Central memory CD8-positive, alpha-beta T cell (primary cell): Measurements from ENCODE around the gene STAT4.

Experiments
- ATAC-seq: fragments of 150-1000 bp; cut with Tn5 transposase; replicated peaks from 2 replicates; pipeline ENCODE4 v1.10.0; 2022; ENCODE audit warnings: mild to moderate bottlenecking, moderate FRiP score, moderate number of reproducible peaks; ENCODE audit not compliant: poor library complexity, severe bottlenecking; ENCODE audit errors: extremely low read depth
- DNase-seq, 2 donors: peaks; one replicate each; pipeline ENCODE4 v3.0.0; 2021; ENCODE audit warnings: low spot score in 2 of 2
- H3K27ac Mint-ChIP-seq: one replicate; pipeline ENCODE4 v1.8.0; 2022; ENCODE audit warnings: low read depth, mild to moderate bottlenecking, moderate library complexity, mixed read lengths
- H3K27me3 Mint-ChIP-seq: one replicate; pipeline ENCODE4 v1.8.0; 2022; ENCODE audit warnings: mixed read lengths
- H3K36me3 Mint-ChIP-seq: one replicate; pipeline ENCODE4 v1.8.0; 2022; ENCODE audit warnings: mild to moderate bottlenecking, moderate library complexity, mixed read lengths; ENCODE audit not compliant: insufficient read depth
- H3K4me1 Mint-ChIP-seq: one replicate; pipeline ENCODE4 v1.8.0; 2022; ENCODE audit warnings: mixed read lengths
- H3K4me3 Mint-ChIP-seq: one replicate; pipeline ENCODE4 v1.8.0; 2022; ENCODE audit warnings: mild to moderate bottlenecking, moderate library complexity, mixed read lengths
- H3K9me3 Mint-ChIP-seq: one replicate; pipeline ENCODE4 v1.8.0; 2022; ENCODE audit warnings: mixed read lengths

Gene STAT4

DNA sequence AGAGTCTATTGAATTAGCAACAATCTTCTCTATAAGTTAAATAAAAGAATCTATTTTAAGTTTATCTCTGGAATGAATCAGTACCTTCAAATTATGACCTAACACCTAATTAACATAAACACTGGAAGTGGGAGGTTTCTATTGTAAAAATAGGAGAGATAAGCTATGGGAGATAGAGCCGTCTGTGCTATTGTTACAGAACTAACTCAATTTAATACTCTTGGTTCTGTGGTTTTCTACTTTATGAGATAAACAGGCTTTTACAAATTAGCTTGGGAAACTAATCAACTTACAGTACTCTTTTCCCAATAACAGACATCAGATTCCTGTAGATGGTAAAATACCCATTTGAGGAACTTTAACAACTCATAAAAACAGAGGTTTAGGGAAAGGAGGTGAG lies 111.2 kb downstream of the STAT4 start:
- DNase-seq = no peak
- H3K4me3 Mint-ChIP-seq = no peak overlapping the region
- H3K27me3 Mint-ChIP-seq = no peaks in the 10 kb centered on the region
- H3K27ac Mint-ChIP-seq = peak overlapping the region; percentile 90
- H3K9me3 Mint-ChIP-seq = no peaks in the 10 kb centered on the region
- H3K4me1 Mint-ChIP-seq = peaks cover 38% of the 10 kb centered on the region
- ATAC-seq = no peak
- peaks cover 35% of the 10 kb centered on the region for H3K36me3 Mint-ChIP-seq

DNA sequence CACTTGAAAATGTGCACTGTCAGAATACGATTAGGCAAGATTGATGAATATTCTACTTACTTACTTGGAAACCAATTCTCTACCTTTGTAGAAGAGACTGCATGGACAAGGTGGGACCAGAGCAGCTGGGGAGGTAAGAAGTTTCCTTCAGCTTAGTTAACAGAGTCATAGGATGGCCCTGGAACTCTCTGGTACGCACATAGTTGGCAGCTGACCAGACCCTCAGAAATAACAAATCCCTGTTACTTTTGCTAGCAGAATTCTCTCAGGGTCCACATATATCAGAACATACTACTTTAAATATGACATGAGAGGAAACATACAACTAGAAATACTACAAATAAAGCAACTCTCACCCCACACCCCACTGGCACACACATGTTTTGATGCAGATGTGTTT lies 112.1 kb downstream of the STAT4 start:
- Mint-ChIP-seq H3K27me3 (no peaks in the 10 kb centered on the region), H3K36me3 (peaks cover 38% of the 10 kb centered on the region), H3K4me1 (peaks cover 38% of the 10 kb centered on the region), H3K9me3 (no peaks in the 10 kb centered on the region), H3K4me3 (peak overlapping the region; percentile 67), H3K27ac (peak overlapping the region; percentile 90)
- DNase-seq = no peak
- no peak for ATAC-seq

DNA sequence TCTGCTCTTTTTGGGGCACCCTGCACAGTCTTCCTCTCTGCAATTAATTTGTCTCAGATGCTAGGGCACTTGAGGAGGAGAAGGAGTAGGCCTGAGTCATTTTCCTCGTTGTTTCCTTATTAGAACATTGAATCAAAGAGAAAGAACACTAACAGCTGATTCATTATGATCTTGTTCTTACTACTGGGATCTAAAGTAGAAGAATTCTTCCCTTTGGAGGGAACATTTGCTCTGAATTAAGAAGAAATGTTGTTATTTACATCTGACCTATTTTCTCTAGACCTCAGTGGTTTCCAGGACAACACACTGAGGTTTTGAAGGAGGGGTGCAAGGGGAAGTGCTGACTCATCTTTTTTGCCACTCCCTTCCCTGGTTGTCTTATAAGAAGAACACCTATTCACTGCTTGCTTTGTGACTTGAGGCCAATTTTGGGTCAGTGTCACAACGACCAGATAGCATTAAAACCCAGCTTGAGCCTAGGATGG lies 112.5 kb downstream of the STAT4 start:
- H3K36me3 Mint-ChIP-seq = peaks cover 42% of the 10 kb centered on the region

DNA sequence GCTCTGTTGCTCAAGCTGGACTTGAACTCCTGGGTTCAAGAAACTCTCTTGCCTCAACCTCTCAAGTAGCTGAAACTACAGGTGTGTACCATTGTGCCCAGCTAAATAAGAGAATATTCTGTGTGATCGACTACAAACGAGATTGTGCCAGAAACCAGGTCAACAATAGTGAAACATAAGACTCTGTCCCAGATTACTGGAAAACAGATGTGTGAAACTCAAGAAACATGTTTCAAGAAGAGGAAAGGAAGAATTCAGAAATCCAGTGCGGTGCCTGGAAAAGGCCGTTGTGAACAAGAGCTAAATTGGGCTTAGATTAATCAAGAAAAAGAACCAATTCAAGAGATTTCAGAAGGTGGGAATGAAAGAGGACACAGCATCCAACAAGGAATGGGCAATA lies 113.4 kb downstream of the STAT4 start:
- no peak for ATAC-seq
- Mint-ChIP-seq H3K4me1 (peaks cover 38% of the 10 kb centered on the region), H3K36me3 (peaks cover 49% of the 10 kb centered on the region), H3K9me3 (no peaks in the 10 kb centered on the region), H3K27ac (peak overlapping the region; percentile 90), H3K27me3 (no peaks in the 10 kb centered on the region), H3K4me3 (peak overlapping the region; percentile 21)
- no peak for DNase-seq

More for the DNA sequence above, 112.5 kb downstream of the STAT4 start:
- Mint-ChIP-seq H3K4me3 (peak overlapping the region; percentile 67), H3K27ac (peak overlapping the region; percentile 90), H3K9me3 (no peaks in the 10 kb centered on the region), H3K4me1 (peaks cover 38% of the 10 kb centered on the region), H3K27me3 (no peaks in the 10 kb centered on the region)
- DNase-seq = no peak
- peak; percentile 92 for ATAC-seq

DNA sequence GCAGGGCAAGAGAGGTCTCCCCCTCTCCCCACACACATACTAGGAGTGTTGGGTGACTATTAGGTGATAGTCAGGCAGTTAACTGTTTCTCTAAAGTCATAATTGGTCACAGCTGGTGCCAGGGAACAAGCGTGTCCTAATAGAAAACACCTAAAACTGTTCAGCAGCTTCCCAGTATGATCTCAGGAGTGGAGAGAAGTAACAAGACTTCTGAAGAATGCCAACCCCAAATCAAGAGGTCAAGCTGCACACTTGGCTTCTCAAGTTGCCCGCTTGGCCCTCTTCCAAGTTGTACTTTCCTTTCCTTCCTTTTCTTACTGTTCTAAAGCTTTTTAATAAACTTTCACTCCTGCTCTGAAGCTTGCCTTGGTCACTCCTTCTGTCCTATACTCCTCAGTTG lies 114.4 kb downstream of the STAT4 start:
- H3K27ac Mint-ChIP-seq = peak overlapping the region; percentile 90
- ATAC-seq (no peak), DNase-seq (no peak)
- H3K4me3 Mint-ChIP-seq = no peak overlapping the region
- no peaks in the 10 kb centered on the region for H3K9me3 Mint-ChIP-seq
- H3K27me3 Mint-ChIP-seq = no peaks in the 10 kb centered on the region
- H3K36me3 Mint-ChIP-seq = peaks cover 51% of the 10 kb centered on the region
- H3K4me1 Mint-ChIP-seq = peaks cover 29% of the 10 kb centered on the region

- peaks cover 46% of the 10 kb centered on the region for H3K36me3 Mint-ChIP-seq
- DNase-seq = no peak
- no peaks in the 10 kb centered on the region for H3K27me3 Mint-ChIP-seq
- H3K4me1 Mint-ChIP-seq = peaks cover 35% of the 10 kb centered on the region
- no peak overlapping the region for H3K27ac Mint-ChIP-seq
- no peaks in the 10 kb centered on the region for H3K9me3 Mint-ChIP-seq
- ATAC-seq = no peak
- H3K4me3 Mint-ChIP-seq = no peak overlapping the region
Measured at GRCh38 chr2:191032588-191033429, 118.0 kb downstream of the STAT4 start.

DNA sequence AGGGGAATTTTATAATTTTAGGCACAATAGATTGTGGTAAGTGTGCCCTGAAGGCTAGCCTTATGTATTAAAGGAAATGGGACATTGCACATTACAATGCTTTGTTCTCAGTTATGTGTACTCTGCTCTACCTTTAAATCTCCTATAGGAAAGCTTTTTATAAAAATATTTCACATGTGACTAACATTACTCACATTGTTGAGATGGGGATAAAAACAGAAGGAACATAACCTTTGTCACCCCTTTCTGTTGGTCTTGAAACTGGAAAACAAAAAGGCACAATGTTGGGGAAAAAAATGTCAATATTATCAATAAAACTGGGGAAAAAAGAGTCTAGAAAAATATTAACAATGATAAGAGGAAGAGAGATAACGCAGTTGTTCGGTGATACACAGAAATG lies 119.5 kb downstream of the STAT4 start:
- peaks cover 29% of the 10 kb centered on the region for H3K4me1 Mint-ChIP-seq
- H3K9me3 Mint-ChIP-seq = no peaks in the 10 kb centered on the region
- H3K27ac Mint-ChIP-seq = peak overlapping the region; percentile 58
- ATAC-seq (no peak), DNase-seq (no peak)
- H3K36me3 Mint-ChIP-seq = peaks cover 41% of the 10 kb centered on the region
- no peak overlapping the region for H3K4me3 Mint-ChIP-seq
- no peaks in the 10 kb centered on the region for H3K27me3 Mint-ChIP-seq

DNA sequence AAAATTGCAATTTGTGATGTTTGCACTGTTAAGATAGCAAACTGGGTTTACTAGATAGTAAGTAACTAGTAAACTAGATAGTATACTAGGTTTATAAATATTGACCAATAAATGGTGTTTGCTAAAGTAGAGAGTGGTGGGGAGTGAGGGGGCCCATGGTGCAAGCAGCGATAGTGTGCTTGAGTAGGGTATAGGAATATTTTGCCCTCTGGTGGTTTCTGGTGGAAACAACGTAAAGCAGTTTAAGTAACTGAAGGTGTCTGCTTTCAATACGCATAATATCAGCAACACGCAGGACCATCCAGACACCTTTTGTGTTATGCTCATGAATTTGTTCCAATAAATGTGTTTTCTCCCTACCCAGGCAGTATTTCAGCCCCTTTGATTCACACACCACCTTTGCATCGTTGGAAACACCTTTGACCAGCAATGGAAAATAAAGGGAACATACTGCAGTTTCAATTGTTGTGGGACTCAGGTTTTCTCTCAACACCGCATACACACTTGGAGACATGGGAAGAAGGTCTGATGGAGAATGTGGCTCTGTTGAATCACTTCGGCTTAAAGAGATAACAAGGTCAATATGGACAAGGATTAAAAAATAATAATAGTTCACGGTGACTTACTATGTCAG lies 120.2 kb downstream of the STAT4 start:
- peaks cover 44% of the 10 kb centered on the region for H3K36me3 Mint-ChIP-seq
- DNase-seq = no peak

GRCh38 chr2:191029280-191029950 lies 121.4 kb downstream of the STAT4 start:
- no peak for ATAC-seq
- DNase-seq = no peak
- H3K4me1 Mint-ChIP-seq = peaks cover 34% of the 10 kb centered on the region
- H3K27ac Mint-ChIP-seq = peak overlapping the region; percentile 58
- no peaks in the 10 kb centered on the region for H3K27me3 Mint-ChIP-seq
- peak overlapping the region; percentile 57 for H3K4me3 Mint-ChIP-seq
- H3K9me3 Mint-ChIP-seq = no peaks in the 10 kb centered on the region
- H3K36me3 Mint-ChIP-seq = peaks cover 35% of the 10 kb centered on the region

More for the DNA sequence above, 120.2 kb downstream of the STAT4 start:
- Mint-ChIP-seq H3K4me1 (peaks cover 34% of the 10 kb centered on the region), H3K27me3 (no peaks in the 10 kb centered on the region), H3K4me3 (no peak overlapping the region), H3K9me3 (no peaks in the 10 kb centered on the region), H3K27ac (peak overlapping the region; percentile 58)
- peak; percentile 68 for ATAC-seq

DNA sequence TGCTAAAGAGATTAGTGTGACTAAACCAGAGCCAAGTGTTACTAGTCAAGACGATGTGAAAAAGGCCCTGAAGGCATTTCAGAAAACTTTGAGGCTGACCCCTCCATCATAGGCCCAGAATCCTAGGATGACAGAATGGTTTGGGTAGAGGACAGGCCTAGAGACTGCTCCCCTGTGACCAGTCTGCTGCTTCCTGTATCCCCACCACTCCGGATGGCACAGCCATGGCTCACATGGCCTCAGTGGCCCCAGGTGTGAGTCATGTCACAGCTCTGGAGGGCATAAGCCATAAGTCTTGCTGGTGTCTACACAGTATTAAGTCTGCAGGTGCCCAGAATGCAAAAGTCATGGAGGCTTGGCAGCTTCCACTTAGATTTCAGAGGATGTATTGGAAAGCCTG lies 124.4 kb downstream of the STAT4 start:
- DNase-seq = no peak
- no peaks in the 10 kb centered on the region for H3K9me3 Mint-ChIP-seq
- no peak for ATAC-seq
- H3K27ac Mint-ChIP-seq = peak overlapping the region; percentile 66
- peaks cover 34% of the 10 kb centered on the region for H3K4me1 Mint-ChIP-seq
- H3K4me3 Mint-ChIP-seq = no peak overlapping the region
- H3K27me3 Mint-ChIP-seq = no peaks in the 10 kb centered on the region
- peaks cover 19% of the 10 kb centered on the region for H3K36me3 Mint-ChIP-seq

DNA sequence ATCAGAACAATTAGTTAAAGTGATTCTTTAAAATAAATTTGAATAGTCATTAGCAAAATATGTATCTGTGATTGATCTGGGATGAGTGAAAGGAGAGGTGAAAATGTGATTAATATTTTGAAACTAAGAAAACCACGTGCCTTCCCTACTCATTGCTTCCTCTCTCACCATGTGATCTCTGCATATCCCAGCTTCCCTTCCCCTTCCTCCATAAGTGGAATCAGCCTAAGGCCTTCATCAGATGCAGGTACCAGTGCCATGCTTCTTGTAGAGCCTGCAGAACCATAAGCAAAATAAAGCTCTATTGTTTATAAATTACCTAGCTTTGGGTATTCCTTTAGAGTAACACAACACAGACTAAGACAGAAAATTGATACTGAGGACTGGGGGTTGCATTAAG lies 125.7 kb downstream of the STAT4 start:
- H3K27me3 Mint-ChIP-seq = no peaks in the 10 kb centered on the region
- ATAC-seq (no peak), DNase-seq (no peak)
- no peak overlapping the region for H3K4me3 Mint-ChIP-seq
- H3K36me3 Mint-ChIP-seq = peaks cover 11% of the 10 kb centered on the region
- peaks cover 21% of the 10 kb centered on the region for H3K4me1 Mint-ChIP-seq
- no peaks in the 10 kb centered on the region for H3K9me3 Mint-ChIP-seq
- peak overlapping the region; percentile 66 for H3K27ac Mint-ChIP-seq

GRCh38 chr2:191023235-191023679 lies 127.5 kb downstream of the STAT4 start:
- Mint-ChIP-seq H3K27ac (no peak overlapping the region), H3K4me3 (no peak overlapping the region), H3K9me3 (no peaks in the 10 kb centered on the region), H3K4me1 (peaks cover 11% of the 10 kb centered on the region), H3K27me3 (no peaks in the 10 kb centered on the region), H3K36me3 (peaks cover 9% of the 10 kb centered on the region)
- ATAC-seq (peak; percentile 27), DNase-seq (no peak)
